ENCODE results near the gene WNT3A. TPM values are rescaled to one million over a fixed set of nuclear protein-coding genes. Genes with fewer than 3 reads are reported as not detected.

Gene WNT3A
- total RNA-seq, 2 donors from 2014 or later: not detected

DNA sequence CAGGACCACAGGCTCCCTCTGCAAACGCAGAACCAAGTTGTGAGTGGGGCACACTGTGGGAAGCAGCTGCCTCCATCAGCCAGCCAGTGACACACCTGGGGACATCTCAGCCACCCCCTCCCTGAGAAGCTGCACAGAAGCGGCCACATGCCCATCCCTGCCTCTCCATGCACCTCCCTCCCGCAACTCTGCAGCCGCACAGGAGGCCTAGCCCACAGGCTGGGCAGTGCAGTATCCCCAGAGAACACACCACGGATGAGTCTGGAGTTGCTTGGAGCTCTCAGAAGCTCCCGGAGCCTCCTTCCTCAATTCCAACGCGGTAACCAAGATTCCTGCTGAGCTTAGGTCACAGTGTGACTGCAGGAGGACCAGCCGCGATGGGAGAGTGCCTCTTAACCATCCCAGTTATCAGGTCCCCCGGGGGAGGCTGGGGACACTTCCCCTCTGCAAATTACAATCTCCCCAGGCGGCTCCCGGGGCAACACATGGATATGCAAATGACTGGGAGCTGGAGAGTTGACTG lies 1.2 kb upstream of the WNT3A start:
- Mint-ChIP-seq H3K4me1 (no peaks in the 10 kb centered on the region), H3K36me3 (ENCODE audit: low read depth) (no peaks in the 10 kb centered on the region), H3K27me3 (peaks cover 50% of the 10 kb centered on the region), H3K9me3 (no peaks in the 10 kb centered on the region), H3K27ac (no peak overlapping the region), H3K4me3 (no peak overlapping the region)
- ATAC-seq (replicated peaks): no peak

DNA sequence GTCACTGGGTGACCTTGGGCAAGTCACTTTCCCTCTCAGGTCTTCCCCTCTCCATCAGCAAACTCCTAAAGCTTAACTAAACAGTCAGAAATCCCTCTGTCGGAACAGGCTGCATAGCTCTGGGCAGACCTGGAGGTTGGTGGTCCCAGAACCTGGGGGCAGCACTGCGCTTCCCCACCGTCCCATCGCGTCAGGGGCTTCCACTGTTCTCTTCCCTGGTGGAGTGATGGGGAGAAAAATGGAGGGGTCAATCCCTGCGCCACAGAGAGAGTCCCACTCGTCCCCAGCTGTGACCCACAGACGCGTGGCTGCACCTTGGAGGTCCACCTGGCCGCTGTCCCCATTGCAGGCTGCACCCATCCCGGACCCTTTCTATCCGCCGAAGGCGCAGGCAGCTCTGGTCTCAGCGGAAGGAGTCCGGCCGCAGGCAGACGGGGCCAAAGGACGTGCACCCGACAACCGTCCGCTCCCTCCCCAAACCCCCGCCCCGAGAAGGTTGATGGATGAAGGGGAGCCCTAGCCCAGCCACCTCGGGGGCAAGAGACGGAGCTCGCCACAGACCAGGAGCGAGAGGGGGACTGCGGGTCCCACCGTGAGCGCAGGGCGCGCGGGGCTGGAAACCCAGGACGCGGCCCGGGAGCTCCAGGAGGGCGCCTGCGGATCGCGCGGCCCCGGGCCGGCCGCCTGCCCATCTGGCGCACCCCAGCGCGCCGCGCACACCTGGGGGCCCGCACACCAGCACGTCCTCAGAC lies 588 bp upstream of the WNT3A start:
- no peaks in the 10 kb centered on the region for H3K36me3 Mint-ChIP-seq (ENCODE audit: low read depth)
- H3K27me3 Mint-ChIP-seq: peaks cover 47% of the 10 kb centered on the region
- H3K4me3 Mint-ChIP-seq: no peak overlapping the region
- no peaks in the 10 kb centered on the region for H3K4me1 Mint-ChIP-seq
- ATAC-seq (replicated peaks): no peak
- H3K9me3 Mint-ChIP-seq: no peaks in the 10 kb centered on the region
- no peak overlapping the region for H3K27ac Mint-ChIP-seq

DNA sequence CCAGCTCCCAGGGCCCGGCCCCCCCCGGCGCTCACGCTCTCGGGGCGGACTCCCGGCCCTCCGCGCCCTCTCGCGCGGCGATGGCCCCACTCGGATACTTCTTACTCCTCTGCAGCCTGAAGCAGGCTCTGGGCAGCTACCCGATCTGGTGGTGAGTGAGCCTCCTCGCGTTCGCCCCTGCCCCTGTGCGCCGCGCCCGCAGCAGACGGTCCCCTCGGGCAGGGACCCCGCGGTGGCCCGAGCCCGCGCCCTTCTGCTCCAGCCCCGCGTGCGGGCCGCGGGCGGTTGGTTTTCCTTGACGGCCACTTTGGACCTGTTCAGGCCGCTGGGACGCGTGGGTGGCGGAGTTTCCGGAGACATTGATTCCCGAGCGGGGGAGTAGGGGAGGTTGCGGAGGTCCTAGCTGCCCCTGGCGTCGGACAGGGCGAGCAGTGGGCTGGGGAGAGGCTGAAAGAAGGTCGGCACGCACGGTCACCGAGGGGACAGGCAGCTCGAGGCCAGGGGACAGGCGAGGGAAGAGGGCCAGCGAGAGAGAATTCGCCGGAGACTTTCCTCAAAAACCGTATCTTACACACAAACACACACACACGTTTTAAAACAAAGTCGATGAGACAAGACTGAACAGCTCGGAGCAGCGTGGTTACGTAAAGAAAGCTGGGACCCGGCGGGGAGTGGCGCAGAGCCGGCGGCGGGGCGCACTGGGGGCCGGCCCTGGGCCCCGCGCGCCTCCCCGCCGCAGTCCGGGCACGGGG lies 427 bp downstream of the WNT3A start:
- H3K4me1 Mint-ChIP-seq: no peaks in the 10 kb centered on the region
- no peaks in the 10 kb centered on the region for H3K9me3 Mint-ChIP-seq
- H3K36me3 Mint-ChIP-seq (ENCODE audit: low read depth): no peaks in the 10 kb centered on the region
- peak overlapping the region; percentile 10 for H3K4me3 Mint-ChIP-seq
- H3K27me3 Mint-ChIP-seq: peaks cover 43% of the 10 kb centered on the region
- no peak overlapping the region for H3K27ac Mint-ChIP-seq
- no peak for ATAC-seq (replicated peaks)

DNA sequence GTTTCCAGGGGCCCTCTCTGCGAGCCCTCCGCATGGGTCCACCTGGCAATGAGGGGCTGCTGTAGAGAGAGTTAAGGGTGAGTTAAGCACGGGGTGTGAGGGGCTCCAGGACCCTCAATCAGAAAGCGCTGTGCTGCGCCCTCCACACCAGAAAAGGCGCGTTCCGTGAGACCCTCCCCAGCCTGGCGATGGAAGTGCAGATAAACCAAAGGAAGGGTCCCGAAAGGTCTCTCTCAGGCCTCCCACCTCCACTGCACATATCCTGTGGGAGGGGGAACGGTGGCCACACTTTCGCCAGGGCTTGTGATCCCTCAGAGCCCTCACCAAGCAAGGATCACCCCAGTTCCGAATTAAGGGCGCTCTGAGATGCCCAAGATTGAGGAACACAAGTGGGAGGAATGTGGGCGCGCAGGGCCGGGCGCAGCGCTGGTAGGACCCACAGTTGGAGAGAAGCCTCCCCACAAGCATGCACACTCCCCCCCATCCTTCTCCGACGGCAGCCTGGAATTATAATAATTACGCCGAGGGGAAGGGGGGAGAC lies 1.1 kb downstream of the WNT3A start:
- Mint-ChIP-seq H3K9me3 (no peaks in the 10 kb centered on the region), H3K4me1 (no peaks in the 10 kb centered on the region), H3K27me3 (peaks cover 40% of the 10 kb centered on the region), H3K36me3 (ENCODE audit: low read depth) (no peaks in the 10 kb centered on the region), H3K4me3 (no peak overlapping the region), H3K27ac (no peak overlapping the region)
- ATAC-seq (replicated peaks): no peak

DNA sequence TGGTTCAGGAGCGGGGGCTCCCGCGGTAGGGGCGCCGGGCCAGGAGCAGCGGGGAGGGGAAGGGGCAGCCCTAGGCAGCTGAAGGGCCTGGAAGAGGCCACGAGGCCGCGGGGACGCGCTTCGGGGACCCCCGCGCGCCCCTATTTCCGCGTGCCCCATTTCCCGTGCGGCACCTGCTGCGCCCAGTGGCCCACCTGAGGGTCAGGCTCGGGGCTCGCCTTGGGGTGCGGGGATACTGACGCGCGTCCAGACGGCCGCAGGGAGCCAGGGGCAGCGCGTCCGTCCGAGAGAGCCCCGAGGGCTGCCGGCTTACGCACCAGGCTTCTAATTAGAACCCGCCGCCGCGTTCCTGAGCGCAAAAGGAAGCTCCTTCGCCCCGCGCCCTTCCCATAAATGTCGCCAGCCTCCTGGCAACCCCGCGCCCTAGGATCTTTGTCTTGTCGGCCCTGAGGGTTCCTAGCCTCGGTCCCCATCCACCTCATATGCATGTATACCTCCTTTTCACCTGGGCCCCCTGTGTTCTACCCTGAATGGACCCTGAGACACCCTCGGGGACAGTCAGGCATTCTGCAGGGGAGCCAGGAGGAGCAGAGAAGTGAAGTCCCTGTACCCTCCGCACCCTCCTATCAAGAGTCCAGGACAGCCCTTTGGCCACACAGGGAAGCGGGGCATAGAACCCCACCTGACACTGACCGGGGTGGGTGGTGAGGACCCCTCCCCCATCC lies 1.8 kb downstream of the WNT3A start:
- H3K4me3 Mint-ChIP-seq: peak overlapping the region; percentile 54
- no peak overlapping the region for H3K27ac Mint-ChIP-seq
- H3K9me3 Mint-ChIP-seq: no peaks in the 10 kb centered on the region
- ATAC-seq (replicated peaks): no peak
- H3K27me3 Mint-ChIP-seq: peaks cover 38% of the 10 kb centered on the region
- H3K36me3 Mint-ChIP-seq (ENCODE audit: low read depth): no peaks in the 10 kb centered on the region
- H3K4me1 Mint-ChIP-seq: no peaks in the 10 kb centered on the region

DNA sequence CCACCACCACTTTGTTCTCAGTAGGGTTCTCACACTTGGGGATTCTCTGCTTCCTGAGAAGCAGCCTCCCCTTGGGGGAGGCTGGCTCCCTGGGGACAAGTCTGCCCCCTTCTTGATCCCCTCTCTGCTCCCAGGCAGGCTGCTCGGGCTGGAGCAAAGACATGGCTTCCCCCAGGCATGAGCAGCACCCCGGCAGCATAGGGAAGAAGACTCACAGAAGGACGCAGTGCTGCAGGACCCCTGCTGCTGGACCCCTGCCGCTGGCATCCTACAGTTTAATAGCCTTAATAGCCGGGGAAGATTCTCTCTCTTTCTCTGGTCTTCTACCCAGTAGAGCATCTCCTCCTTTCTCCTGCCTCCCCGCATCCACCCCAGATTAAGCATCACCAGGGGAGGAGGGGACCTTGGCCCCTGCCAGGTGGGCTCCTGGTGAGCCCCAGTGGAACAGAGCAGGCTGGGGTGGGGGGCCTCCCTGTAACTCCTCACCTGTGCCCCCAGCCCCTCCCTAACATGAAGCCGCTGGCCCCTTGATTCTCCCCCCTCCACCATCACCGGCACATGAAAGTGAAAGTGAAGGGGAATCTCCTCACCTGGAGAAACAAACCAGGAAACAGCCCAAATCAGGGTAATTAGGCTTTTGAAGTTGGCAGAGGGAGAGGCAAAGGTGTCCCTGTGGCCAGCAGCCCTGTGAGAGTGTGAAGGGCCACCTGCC lies 2.5 kb downstream of the WNT3A start:
- ATAC-seq (replicated peaks): no peak
- Mint-ChIP-seq H3K4me1 (no peaks in the 10 kb centered on the region), H3K27me3 (peaks cover 31% of the 10 kb centered on the region), H3K27ac (no peak overlapping the region), H3K36me3 (ENCODE audit: low read depth) (no peaks in the 10 kb centered on the region), H3K4me3 (peak overlapping the region; percentile 54), H3K9me3 (no peaks in the 10 kb centered on the region)

DNA sequence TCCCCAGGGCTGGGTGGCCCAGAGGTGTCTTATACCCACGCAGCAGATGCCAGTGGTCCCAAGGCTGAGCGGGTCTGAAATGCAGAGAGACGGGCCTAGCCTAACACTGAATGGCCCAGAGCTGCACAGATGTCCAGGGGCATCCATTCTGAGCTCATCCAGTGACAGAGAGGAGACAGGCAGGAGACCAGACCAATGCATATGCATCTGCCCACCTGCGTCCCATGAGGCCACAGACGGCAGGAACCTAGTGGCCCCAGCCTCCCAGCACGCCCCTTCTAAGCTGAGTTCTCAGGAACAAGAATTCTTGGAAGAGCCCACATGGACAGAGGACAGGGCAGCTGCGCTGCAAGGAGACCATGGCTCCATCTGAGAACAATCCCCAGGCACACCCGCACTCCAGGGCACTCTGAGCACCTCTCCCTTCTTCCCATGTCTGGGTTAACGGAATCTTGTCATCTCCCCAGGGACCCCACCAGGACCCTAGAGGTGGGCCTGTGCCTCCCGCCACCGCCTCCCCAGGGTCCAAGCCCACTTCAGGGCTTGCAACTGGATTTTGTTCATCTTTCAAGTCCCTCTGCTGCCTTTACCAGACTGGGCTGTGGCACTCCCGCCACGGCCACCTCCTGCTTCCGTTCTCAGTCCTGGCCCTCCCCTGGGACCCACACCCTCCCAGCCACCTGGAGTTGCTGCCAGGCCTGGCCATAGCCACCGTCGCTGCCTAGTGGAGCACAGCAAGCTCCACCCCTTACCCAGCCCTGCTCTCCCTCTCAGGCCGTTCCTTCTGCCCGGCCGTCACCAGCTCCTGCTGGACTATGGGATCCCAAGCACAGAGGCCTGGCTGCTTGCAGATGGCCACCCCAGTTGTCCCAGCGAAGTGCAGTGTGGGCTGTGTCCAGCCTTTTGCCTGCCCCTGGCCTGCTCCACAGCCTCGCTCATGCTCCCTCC lies 3.3 kb downstream of the WNT3A start:
- ATAC-seq (replicated peaks): no peak
- Mint-ChIP-seq H3K27ac (no peak overlapping the region), H3K27me3 (peaks cover 31% of the 10 kb centered on the region), H3K36me3 (ENCODE audit: low read depth) (no peaks in the 10 kb centered on the region), H3K9me3 (no peaks in the 10 kb centered on the region), H3K4me1 (no peaks in the 10 kb centered on the region), H3K4me3 (peak overlapping the region; percentile 54)

DNA sequence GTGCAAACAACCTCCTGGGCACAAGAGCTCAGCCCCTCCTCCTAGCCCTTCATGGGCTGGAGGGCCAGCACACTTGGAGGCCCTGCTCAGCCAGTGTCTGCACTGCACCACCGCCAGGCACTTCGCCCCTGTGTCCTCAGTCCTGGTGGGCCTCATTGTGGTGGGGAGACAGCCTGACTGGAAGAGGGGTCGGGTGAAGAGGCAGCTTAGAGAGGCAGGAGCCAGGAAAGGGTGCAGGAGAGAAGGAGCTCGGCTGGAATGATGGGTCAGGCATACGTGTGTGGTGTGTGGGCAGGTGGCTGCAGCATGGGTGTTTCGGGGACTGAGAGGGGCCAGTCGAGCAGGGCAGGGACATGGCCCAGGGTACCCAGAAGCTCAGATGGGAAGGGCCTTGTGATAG lies 4.1 kb downstream of the WNT3A start:
- H3K4me1 Mint-ChIP-seq: no peaks in the 10 kb centered on the region
- no peaks in the 10 kb centered on the region for H3K36me3 Mint-ChIP-seq (ENCODE audit: low read depth)
- no peak for ATAC-seq (replicated peaks)
- no peaks in the 10 kb centered on the region for H3K9me3 Mint-ChIP-seq
- H3K27ac Mint-ChIP-seq: no peak overlapping the region
- no peak overlapping the region for H3K4me3 Mint-ChIP-seq
- peaks cover 23% of the 10 kb centered on the region for H3K27me3 Mint-ChIP-seq

DNA sequence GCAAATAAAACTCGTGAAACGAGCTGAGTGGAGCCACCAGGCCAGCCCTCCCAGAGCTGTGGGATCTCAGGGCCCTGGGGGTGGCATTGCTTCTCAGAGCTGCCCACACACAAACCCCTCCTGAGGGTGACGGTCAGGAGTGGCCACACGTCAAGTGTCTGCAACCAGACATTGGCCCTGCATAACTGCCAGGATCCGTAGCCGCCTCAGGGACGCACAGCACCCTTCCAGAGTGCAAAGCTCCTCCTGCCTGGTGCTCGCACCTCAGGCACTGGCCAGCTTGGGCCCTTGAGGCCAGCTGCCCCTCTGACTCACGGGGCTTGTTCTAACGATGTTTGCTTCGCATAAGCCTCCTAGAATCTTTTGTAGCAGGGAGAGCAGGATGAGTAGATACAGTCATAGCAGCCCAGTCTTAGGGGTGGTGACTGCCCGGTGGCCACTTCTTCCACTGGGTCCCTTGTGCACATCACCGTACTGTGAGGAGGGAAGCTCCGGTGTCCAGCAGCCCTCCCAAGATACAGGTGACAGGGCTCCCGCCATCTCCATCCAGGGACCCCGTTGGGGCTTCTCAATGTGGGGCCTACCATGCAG lies 5.0 kb downstream of the WNT3A start:
- Mint-ChIP-seq H3K4me3 (no peak overlapping the region), H3K27me3 (peaks cover 21% of the 10 kb centered on the region), H3K9me3 (no peaks in the 10 kb centered on the region), H3K27ac (no peak overlapping the region), H3K36me3 (ENCODE audit: low read depth) (no peaks in the 10 kb centered on the region), H3K4me1 (no peaks in the 10 kb centered on the region)
- ATAC-seq (replicated peaks): no peak

DNA sequence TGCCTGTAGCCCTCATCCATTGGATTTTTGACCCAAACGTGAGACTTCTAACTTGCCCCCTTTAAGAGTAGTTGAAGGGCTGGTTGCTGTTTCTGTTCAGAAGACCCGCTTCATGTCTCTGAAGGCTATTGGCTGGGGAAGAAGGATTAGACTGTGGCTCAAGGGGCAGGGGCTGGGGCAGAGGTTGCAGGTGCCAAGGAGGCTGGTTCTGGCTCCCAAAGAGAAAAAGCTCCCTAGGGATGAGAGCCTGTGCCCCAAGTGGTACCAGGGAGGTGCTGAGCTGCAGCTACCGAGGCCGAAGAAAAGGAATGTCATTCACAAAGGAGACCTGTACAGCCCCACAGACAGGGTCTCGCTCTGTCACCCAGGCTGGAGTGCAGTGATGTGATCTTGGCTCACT lies 5.8 kb downstream of the WNT3A start:
- no peak for ATAC-seq (replicated peaks)
- peaks cover 17% of the 10 kb centered on the region for H3K27me3 Mint-ChIP-seq
- no peak overlapping the region for H3K4me3 Mint-ChIP-seq
- H3K36me3 Mint-ChIP-seq (ENCODE audit: low read depth): no peaks in the 10 kb centered on the region
- H3K9me3 Mint-ChIP-seq: no peaks in the 10 kb centered on the region
- no peaks in the 10 kb centered on the region for H3K4me1 Mint-ChIP-seq
- no peak overlapping the region for H3K27ac Mint-ChIP-seq

DNA sequence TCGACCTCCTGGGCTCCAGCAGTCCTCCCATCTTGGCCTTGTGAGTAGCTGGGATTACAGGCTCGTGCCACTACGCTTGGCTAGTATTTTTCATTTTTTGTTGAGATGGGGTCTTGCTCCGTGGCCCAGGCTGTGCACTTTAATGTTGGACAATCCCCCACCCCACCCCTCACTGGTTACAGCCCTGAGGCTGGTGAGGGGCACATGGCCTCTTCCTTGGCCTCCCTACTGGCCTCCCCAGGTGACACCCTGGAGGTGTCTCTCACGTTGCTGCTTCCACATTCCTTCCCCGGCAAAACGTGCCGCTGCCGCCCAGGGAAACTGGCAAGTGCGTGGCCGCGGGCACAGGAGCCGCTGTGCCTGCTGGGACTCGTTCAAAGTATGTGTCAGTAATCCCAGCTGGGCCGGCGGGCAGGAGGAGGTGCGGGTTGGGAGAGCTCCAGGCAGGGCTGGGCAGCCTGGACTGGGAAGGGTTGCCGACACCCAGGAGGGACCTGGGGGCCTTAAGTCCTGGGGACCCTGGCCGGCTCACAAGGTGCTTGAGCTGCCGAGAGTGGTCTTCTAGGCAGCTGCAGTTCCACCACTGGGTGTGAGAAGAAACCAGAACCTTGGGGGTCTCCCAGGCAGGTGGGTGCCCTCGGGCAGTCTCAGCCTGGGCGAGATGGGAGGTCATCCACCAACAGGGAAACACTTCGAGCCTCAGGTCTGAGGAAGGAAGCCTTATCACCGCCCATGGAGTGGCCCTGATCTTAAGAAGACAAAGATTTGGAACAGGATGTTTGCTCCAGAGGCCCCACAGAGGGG lies 6.5 kb downstream of the WNT3A start:
- H3K4me3 Mint-ChIP-seq: no peak overlapping the region
- H3K9me3 Mint-ChIP-seq: no peaks in the 10 kb centered on the region
- no peaks in the 10 kb centered on the region for H3K36me3 Mint-ChIP-seq (ENCODE audit: low read depth)
- peaks cover 16% of the 10 kb centered on the region for H3K27me3 Mint-ChIP-seq
- no peaks in the 10 kb centered on the region for H3K4me1 Mint-ChIP-seq
- ATAC-seq (replicated peaks): no peak
- no peak overlapping the region for H3K27ac Mint-ChIP-seq

Measured in activated T-helper 17 cell treated with anti-CD3 and anti-CD28 coated beads, Interleukin-2, amount 50 U/mL, for 72 hours (primary cell).